ENCODE data around the gene MAEL. TPM values are rescaled to one million over a fixed set of nuclear protein-coding genes. Genes with fewer than 3 reads are reported as not detected.
A peak's percentile ranks its signal among the peaks of the same experiment; 100 is the strongest.
"Not testable (repeated sequence)": the region's sequence is repeated elsewhere in the genome, so short reads cannot be mapped to it uniquely, and the experiment has no call there.

MAEL gene
- total and polyA plus RNA-seq, 5 donors, result 3.2 to 7.5 (median 3.9) TPM

- H3K4me1 ChIP-seq (ENCODE audit: control insufficient read depth, insufficient read depth, low read length), result no peaks in the 10 kb centered on the region
- no peaks in the 10 kb centered on the region for H3K9me3 ChIP-seq (ENCODE audit: control insufficient read depth, low read length)
- intact Hi-C loops (cut with DNase I), result no loop called here
- 73% methylated on average over 8 of the region's 8 CpGs for WGBS
- ATAC-seq (no peak), DNase-seq (no peak)
- no peaks in the 10 kb centered on the region for H3K27me3 ChIP-seq (ENCODE audit: control insufficient read depth, insufficient read depth)
- H3K4me3 ChIP-seq (ENCODE audit: low read length), result no peak overlapping the region
- H3K27ac ChIP-seq (ENCODE audit: low read length), result no peak overlapping the region
Measured at GRCh38 chr1:167013108-167013929, 24.2 kb downstream of the MAEL start.

GRCh38 chr1:167016100-167016750 is 27.1 kb downstream of the MAEL start:
- 44% methylated on average over 6 of the region's 6 CpGs for WGBS
- intact Hi-C loops (cut with DNase I), result no loop called here
- no peaks in the 10 kb centered on the region for H3K27me3 ChIP-seq (ENCODE audit: control insufficient read depth, insufficient read depth)
- H3K4me3 ChIP-seq (ENCODE audit: low read length), result no peak overlapping the region
- H3K9me3 ChIP-seq (ENCODE audit: control insufficient read depth, low read length), result no peaks in the 10 kb centered on the region
- ATAC-seq (no peak), DNase-seq (no peak)
- H3K27ac ChIP-seq (ENCODE audit: low read length), result no peak overlapping the region
- no peaks in the 10 kb centered on the region for H3K4me1 ChIP-seq (ENCODE audit: control insufficient read depth, insufficient read depth, low read length)

DNA sequence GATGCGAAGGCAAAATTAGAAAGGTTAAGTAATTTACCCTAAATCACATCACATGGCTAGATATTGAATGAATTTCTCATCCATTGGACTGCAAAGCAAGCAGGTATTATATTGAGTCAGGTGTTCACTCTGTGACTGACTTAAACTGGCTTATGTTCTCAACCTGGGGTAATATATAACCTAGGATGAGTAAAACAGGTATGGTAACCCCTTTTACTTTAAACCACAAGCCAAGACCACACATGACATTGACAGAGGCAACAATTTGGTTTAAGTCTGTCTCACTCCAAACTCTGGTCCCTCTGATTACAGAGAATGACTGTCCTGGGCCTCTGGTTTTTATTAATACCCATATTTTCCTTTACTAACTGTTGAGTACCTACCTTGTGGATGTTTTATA is 33.3 kb downstream of the MAEL start:
- DNase-seq (no peak), ATAC-seq (no peak)
- H3K4me3 ChIP-seq (ENCODE audit: low read length), result no peak overlapping the region
- no peak overlapping the region for H3K27ac ChIP-seq (ENCODE audit: low read length)
- intact Hi-C loops (cut with DNase I), result no loop called here
- no peaks in the 10 kb centered on the region for H3K27me3 ChIP-seq (ENCODE audit: control insufficient read depth, insufficient read depth)
- no peaks in the 10 kb centered on the region for H3K9me3 ChIP-seq (ENCODE audit: control insufficient read depth, low read length)
- WGBS, result 86% methylated on average over 1 of the region's 1 CpG
- no peaks in the 10 kb centered on the region for H3K4me1 ChIP-seq (ENCODE audit: control insufficient read depth, insufficient read depth, low read length)

GRCh38 chr1:167029553-167029952 is 40.5 kb downstream of the MAEL start:
- H3K4me3 ChIP-seq (ENCODE audit: low read length); ATAC-seq; H3K4me1 ChIP-seq (ENCODE audit: control insufficient read depth, insufficient read depth, low read length); intact Hi-C loops (cut with DNase I); H3K27me3 ChIP-seq (ENCODE audit: control insufficient read depth, insufficient read depth); H3K27ac ChIP-seq (ENCODE audit: low read length); H3K9me3 ChIP-seq (ENCODE audit: control insufficient read depth, low read length); DNase-seq: not testable (repeated sequence)
- 95% methylated on average over 27 of the region's 27 CpGs for WGBS

DNA sequence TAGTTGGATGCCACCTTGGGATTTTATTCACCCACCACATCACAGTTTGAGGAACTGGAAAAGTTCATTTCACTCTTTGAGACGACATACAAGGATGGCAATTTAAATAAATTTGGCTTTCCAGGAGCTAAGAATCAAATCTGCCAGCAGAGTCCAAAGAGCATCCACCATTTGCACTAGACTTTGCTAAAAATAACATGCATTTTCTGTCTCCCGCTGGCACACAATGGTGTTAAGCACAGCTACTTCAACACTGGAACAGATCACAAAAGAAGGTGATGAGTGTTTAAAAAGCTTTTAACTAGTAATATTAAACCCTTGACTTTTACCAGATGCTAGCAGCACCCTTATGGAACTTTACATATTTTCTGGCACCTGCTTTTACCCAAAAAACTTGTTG is 44.6 kb downstream of the MAEL start:
- 41% methylated on average over 2 of the region's 2 CpGs for WGBS
- no peaks in the 10 kb centered on the region for H3K27me3 ChIP-seq (ENCODE audit: control insufficient read depth, insufficient read depth)
- ATAC-seq (peak in 1 of 2 donors; percentile 72), DNase-seq (no peak)
- no peaks in the 10 kb centered on the region for H3K4me1 ChIP-seq (ENCODE audit: control insufficient read depth, insufficient read depth, low read length)
- intact Hi-C loops (cut with DNase I), result no loop called here
- H3K4me3 ChIP-seq (ENCODE audit: low read length), result no peak overlapping the region
- no peaks in the 10 kb centered on the region for H3K9me3 ChIP-seq (ENCODE audit: control insufficient read depth, low read length)
- H3K27ac ChIP-seq (ENCODE audit: low read length), result no peak overlapping the region

DNA sequence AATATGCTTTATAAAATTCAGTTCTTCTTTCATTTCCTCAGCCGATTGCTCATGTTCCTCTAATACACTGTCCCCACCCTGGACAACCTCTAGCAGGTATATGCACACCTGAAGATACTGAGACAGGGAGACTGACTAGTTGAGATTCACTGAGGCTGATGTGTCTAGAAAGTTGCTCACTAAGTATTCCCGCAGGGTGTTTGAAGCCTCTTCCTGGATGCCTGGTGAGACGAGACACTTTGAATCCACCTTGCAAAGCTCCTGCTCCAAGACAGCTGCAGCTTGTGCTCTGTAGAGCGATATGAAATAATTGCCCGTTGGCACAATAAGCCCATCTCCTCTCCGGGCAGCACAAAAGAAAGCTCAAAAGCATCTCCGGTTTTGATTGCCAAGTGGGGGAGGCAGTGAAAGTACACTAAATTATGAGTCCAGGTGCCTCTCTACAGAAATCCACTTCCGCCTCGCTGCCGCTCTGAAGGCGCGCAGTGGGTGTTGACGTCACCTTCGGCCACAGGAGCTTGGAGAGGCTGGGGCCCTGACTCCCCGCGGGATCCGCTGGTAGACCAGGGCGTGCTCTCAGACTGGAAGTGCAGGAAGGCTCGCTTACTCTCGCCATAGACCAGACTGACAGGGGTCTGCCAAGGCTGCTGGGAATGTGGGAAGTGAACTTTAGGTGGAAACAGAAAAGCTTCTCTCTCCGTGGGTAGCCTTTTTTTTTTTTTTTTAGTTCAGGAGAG is 54.8 kb downstream of the MAEL start:
- Histone ChIP-seq H3K4me3 (ENCODE audit: low read length) (peak overlapping the region; percentile 41), H3K9me3 (ENCODE audit: control insufficient read depth, low read length) (no peaks in the 10 kb centered on the region), H3K4me1 (ENCODE audit: control insufficient read depth, insufficient read depth, low read length) (no peaks in the 10 kb centered on the region), H3K27me3 (ENCODE audit: control insufficient read depth, insufficient read depth) (no peaks in the 10 kb centered on the region), H3K27ac (ENCODE audit: low read length) (no peak overlapping the region)
- intact Hi-C loops (cut with DNase I), result no loop called here
- ATAC-seq (peak; percentile 83 to 92), DNase-seq (peak; percentile 53 to 83 (median 72))
- 22% methylated on average over 21 of the region's 21 CpGs for WGBS

DNA sequence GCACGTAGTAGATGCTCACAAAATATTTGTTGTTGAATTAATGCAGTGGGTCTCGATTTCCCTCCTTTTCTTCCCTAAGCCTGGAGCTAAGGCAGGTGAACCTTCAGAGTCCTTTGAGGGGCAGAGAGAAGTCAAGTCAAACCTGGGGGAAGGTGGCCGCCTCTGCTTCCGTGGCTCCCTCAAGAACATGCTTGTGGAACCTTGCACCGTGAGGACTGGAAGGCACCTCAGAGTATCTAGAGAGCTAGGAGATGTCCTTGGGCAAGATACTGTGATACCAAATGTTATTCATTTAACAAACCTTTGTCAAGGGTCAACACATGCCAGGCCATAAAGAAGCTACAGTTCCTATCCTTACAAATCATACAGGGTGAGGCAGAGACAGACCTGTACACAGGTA is 62.8 kb downstream of the MAEL start:
- WGBS, result 96% methylated on average over 5 of the region's 5 CpGs
- intact Hi-C loops (cut with DNase I), result loop anchor here in 1 of 4 donors (5.0 kb wide), 1 partner anchor 145 kb away; no protein-coding TSS in a partner anchor
- no peaks in the 10 kb centered on the region for H3K27me3 ChIP-seq (ENCODE audit: control insufficient read depth, insufficient read depth)

DNA sequence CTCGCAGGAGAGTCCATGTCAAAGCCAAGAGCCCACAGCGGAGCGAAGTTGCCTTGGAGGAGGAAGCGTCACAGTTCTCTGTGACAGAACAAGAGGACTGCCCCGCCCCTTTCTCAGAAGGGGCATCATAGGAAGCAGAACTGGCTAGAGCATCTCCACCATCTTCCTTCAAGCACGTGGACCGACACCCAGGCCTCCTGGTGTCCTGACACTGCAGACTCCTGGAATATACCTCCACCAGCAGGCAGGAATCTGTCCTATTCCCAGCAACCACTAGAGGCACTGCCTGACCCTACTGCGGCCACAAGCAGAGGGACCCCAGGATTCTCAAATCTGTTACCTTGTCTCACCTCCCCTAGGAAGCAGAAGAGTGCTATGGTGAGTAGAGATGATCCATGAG is 63.3 kb downstream of the MAEL start:
- no peak overlapping the region for H3K27ac ChIP-seq (ENCODE audit: low read length)
- 70% methylated on average over 8 of the region's 8 CpGs for WGBS
- no peak for DNase-seq
- intact Hi-C loops (cut with DNase I), result loop anchor here in 1 of 4 donors (5.0 kb wide), 1 partner anchor 145 kb away; no protein-coding TSS in a partner anchor
- H3K27me3 ChIP-seq (ENCODE audit: control insufficient read depth, insufficient read depth), result no peaks in the 10 kb centered on the region
- H3K4me3 ChIP-seq (ENCODE audit: low read length), result no peak overlapping the region
- peak in 1 of 2 donors; percentile 42 for ATAC-seq
- no peaks in the 10 kb centered on the region for H3K4me1 ChIP-seq (ENCODE audit: control insufficient read depth, insufficient read depth, low read length)
- H3K9me3 ChIP-seq (ENCODE audit: control insufficient read depth, low read length), result no peaks in the 10 kb centered on the region

More for the DNA sequence above, 62.8 kb downstream of the MAEL start:
- no peaks in the 10 kb centered on the region for H3K9me3 ChIP-seq (ENCODE audit: control insufficient read depth, low read length)
- DNase-seq, result no peak
- H3K4me1 ChIP-seq (ENCODE audit: control insufficient read depth, insufficient read depth, low read length), result no peaks in the 10 kb centered on the region
- H3K4me3 ChIP-seq (ENCODE audit: low read length), result no peak overlapping the region
- H3K27ac ChIP-seq (ENCODE audit: low read length), result no peak overlapping the region
- ATAC-seq, result no peak

- intact Hi-C loops (cut with DNase I), result loop anchor here in 1 of 4 donors (5.0 kb wide), 1 partner anchor 147 kb away; no protein-coding TSS in a partner anchor
- no peaks in the 10 kb centered on the region for H3K4me1 ChIP-seq (ENCODE audit: control insufficient read depth, insufficient read depth, low read length)
- no peaks in the 10 kb centered on the region for H3K27me3 ChIP-seq (ENCODE audit: control insufficient read depth, insufficient read depth)
- H3K27ac ChIP-seq (ENCODE audit: low read length), result no peak overlapping the region
- DNase-seq (no peak), ATAC-seq (no peak)
- WGBS, result 68% methylated on average over 3 of the region's 3 CpGs
- no peak overlapping the region for H3K4me3 ChIP-seq (ENCODE audit: low read length)
- no peaks in the 10 kb centered on the region for H3K9me3 ChIP-seq (ENCODE audit: control insufficient read depth, low read length)
Measured at GRCh38 chr1:167054531-167054930, 65.5 kb downstream of the MAEL start.

- Histone ChIP-seq H3K27me3 (ENCODE audit: control insufficient read depth, insufficient read depth) (no peaks in the 10 kb centered on the region), H3K27ac (ENCODE audit: low read length) (no peak overlapping the region), H3K4me3 (ENCODE audit: low read length) (no peak overlapping the region), H3K4me1 (ENCODE audit: control insufficient read depth, insufficient read depth, low read length) (no peaks in the 10 kb centered on the region), H3K9me3 (ENCODE audit: control insufficient read depth, low read length) (no peaks in the 10 kb centered on the region)
- DNase-seq (no peak), ATAC-seq (no peak)
- intact Hi-C loops (cut with DNase I), result loop anchor here in 3 of 4 donors (5.0 kb wide), 3 partner anchors 143 to 173 kb away; no protein-coding TSS in a partner anchor
- WGBS, result 76% methylated on average over 14 of the region's 14 CpGs
Measured at GRCh38 chr1:167054946-167055630, 66.0 kb downstream of the MAEL start.

Data from right cardiac atrium (tissue), 5 donors.